SU-DHL-6 (cell line): ENCODE data around the gene CHRNA10.

Experiments
- H2AFZ ChIP-seq: fragments of 200-600 bp; sonication (generic); 2 replicates; pipeline ENCODE4 v1.6.1; 2014; ENCODE audit warnings: low read depth, mild to moderate bottlenecking, moderate library complexity, mixed read lengths, antibody characterized with exemption, low read length; ENCODE audit not compliant: severe bottlenecking
- H3F3A ChIP-seq: fragments of 200-600 bp; shearing (Covaris generic); 2 replicates; pipeline ENCODE4 v1.6.0; 2016; ENCODE audit warnings: antibody characterized with exemption, mild to moderate bottlenecking; ENCODE audit not compliant: insufficient read depth
- H3K27ac ChIP-seq: fragments of 200-600 bp; sonication (generic); 2 replicates; pipeline ENCODE4 v1.5.1; 2016; ENCODE audit warnings: low read depth, mild to moderate bottlenecking, low read length, moderate library complexity, mixed read lengths
- H3K27me3 ChIP-seq: fragments of 200-600 bp; sonication (generic), shearing (Covaris generic); 2 replicates; pipeline ENCODE4 v1.6.0; 2014; ENCODE audit warnings: mild to moderate bottlenecking, low read length
- H3K36me3 ChIP-seq: fragments of 200-600 bp; sonication (generic); 2 replicates; pipeline ENCODE4 v1.6.1; 2014; ENCODE audit warnings: mild to moderate bottlenecking, low read length, mixed read lengths
- H3K4me2 ChIP-seq: fragments of 300-600, 200-600 bp; shearing (Covaris generic), sonication (generic); 2 replicates; pipeline ENCODE4 v1.6.0; 2014; ENCODE audit warnings: low read length, low read depth, mild to moderate bottlenecking; ENCODE audit not compliant: poor library complexity, severe bottlenecking
- H3K4me3 ChIP-seq: fragments of 200-600 bp; sonication (generic); 2 replicates; pipeline ENCODE4 v1.5.1; 2014; ENCODE audit warnings: antibody characterized with exemption, low read length, mild to moderate bottlenecking, mixed read lengths; ENCODE audit not compliant: insufficient read depth, poor library complexity, severe bottlenecking
- H3K79me2 ChIP-seq: fragments of 200-600 bp; sonication (generic); 2 replicates; pipeline ENCODE4 v1.6.1; 2014; ENCODE audit warnings: mild to moderate bottlenecking, low read length, moderate library complexity; ENCODE audit not compliant: insufficient read depth
- H3K9ac ChIP-seq: fragments of 200-600 bp; sonication (generic); 2 replicates; pipeline ENCODE4 v1.7.0; 2014; ENCODE audit warnings: mild to moderate bottlenecking, low read length
- H3K9me2 ChIP-seq: fragments of 200-600 bp; sonication (generic); replicated peaks from 2 replicates; pipeline ENCODE4 v1.6.1; 2014; ENCODE audit warnings: low read length; ENCODE audit not compliant: insufficient read depth
- H3K9me3 ChIP-seq: fragments of 200-600 bp; sonication (generic); 2 replicates; pipeline ENCODE4 v1.6.1; 2014; ENCODE audit warnings: low read length, mixed read lengths; ENCODE audit not compliant: insufficient read depth
- H4K20me1 ChIP-seq: fragments of 200-600 bp; sonication (generic); 2 replicates; pipeline ENCODE4 v1.6.1; 2014; ENCODE audit warnings: low read depth, mild to moderate bottlenecking, antibody characterized with exemption, low read length, moderate library complexity, mixed read lengths
- EZH2phosphoT487 ChIP-seq: fragments of 200-600 bp; sonication (generic), shearing (Covaris generic); conservative IDR thresholded peaks from 2 replicates; pipeline ENCODE4 v1.6.1; 2018; ENCODE audit warnings: mild to moderate bottlenecking, antibody characterized with exemption, low read length, moderate library complexity, mixed read lengths
- TF ChIP-seq, protein P1 (sequence below): fragments of 200-600 bp; sonication (generic); IDR thresholded peaks from one replicate; pipeline ENCODE4 v1.5.1; 2017; ENCODE audit warnings: antibody characterized with exemption, mild to moderate bottlenecking, low read length, moderate library complexity; ENCODE audit not compliant: insufficient read depth, poor library complexity, severe bottlenecking

Gene CHRNA10

GRCh38 chr11:3669742-3670183, 1.4 kb downstream of the CHRNA10 start:
- Histone ChIP-seq H3K4me3 (no peak overlapping the region), H3K27ac (no peak overlapping the region), H3K9me2 (no peaks in the 10 kb centered on the region), H3K9me3 (no peaks in the 10 kb centered on the region), H3K27me3 (no peaks in the 10 kb centered on the region), H3K4me2 (no peak overlapping the region), H3K79me2 (no peaks in the 10 kb centered on the region), H4K20me1 (no peaks in the 10 kb centered on the region), H3K36me3 (peaks cover 7% of the 10 kb centered on the region; the same call in 1 of the 2 replicates), H2AFZ (no peak overlapping the region), H3K9ac (no peak overlapping the region), H3F3A (no peaks in the 10 kb centered on the region)
- TF ChIP-seq, protein P1, sequence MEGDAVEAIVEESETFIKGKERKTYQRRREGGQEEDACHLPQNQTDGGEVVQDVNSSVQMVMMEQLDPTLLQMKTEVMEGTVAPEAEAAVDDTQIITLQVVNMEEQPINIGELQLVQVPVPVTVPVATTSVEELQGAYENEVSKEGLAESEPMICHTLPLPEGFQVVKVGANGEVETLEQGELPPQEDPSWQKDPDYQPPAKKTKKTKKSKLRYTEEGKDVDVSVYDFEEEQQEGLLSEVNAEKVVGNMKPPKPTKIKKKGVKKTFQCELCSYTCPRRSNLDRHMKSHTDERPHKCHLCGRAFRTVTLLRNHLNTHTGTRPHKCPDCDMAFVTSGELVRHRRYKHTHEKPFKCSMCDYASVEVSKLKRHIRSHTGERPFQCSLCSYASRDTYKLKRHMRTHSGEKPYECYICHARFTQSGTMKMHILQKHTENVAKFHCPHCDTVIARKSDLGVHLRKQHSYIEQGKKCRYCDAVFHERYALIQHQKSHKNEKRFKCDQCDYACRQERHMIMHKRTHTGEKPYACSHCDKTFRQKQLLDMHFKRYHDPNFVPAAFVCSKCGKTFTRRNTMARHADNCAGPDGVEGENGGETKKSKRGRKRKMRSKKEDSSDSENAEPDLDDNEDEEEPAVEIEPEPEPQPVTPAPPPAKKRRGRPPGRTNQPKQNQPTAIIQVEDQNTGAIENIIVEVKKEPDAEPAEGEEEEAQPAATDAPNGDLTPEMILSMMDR: no peak
- TF ChIP-seq EZH2phosphoT487: no peak

GRCh38 chr11:3669128-3669527, 2.1 kb downstream of the CHRNA10 start:
- Histone ChIP-seq H3K9ac (no peak overlapping the region), H2AFZ (no peak overlapping the region), H3K9me2 (no peaks in the 10 kb centered on the region), H3K9me3 (no peaks in the 10 kb centered on the region), H3K4me3 (no peak overlapping the region), H3F3A (no peaks in the 10 kb centered on the region), H3K27me3 (no peaks in the 10 kb centered on the region), H3K79me2 (no peaks in the 10 kb centered on the region), H3K27ac (no peak overlapping the region), H3K4me2 (no peak overlapping the region), H3K36me3 (peaks cover 2% of the 10 kb centered on the region; the same call in 1 of the 2 replicates), H4K20me1 (no peaks in the 10 kb centered on the region)
- TF ChIP-seq, protein P1: no peak
- TF ChIP-seq EZH2phosphoT487: no peak

GRCh38 chr11:3667149-3668035, 3.8 kb downstream of the CHRNA10 start:
- no peak overlapping the region for H3K27ac ChIP-seq
- H3K9me2 ChIP-seq: no peaks in the 10 kb centered on the region
- H3K79me2 ChIP-seq: no peaks in the 10 kb centered on the region
- H3K9ac ChIP-seq: no peak overlapping the region
- H2AFZ ChIP-seq: no peak overlapping the region
- H4K20me1 ChIP-seq: no peaks in the 10 kb centered on the region
- H3F3A ChIP-seq: no peaks in the 10 kb centered on the region
- no peak overlapping the region for H3K4me2 ChIP-seq
- no peaks in the 10 kb centered on the region for H3K9me3 ChIP-seq
- no peaks in the 10 kb centered on the region for H3K27me3 ChIP-seq
- no peak for TF ChIP-seq EZH2phosphoT487
- TF ChIP-seq, protein P1: no peak
- no peaks in the 10 kb centered on the region for H3K36me3 ChIP-seq
- no peak overlapping the region for H3K4me3 ChIP-seq
